Kasumi-1 (cell line): ENCODE data around the gene PKM.

Experiments used
- DNase-seq, 2 experiments: peaks; one replicate each; lab custom pipeline; 2025; lab: John Stamatoyannopoulos, UW

The PKM gene

GRCh38 chr15:72235298-72235697 lies 4.3 kb upstream of the PKM start:
- DNase-seq = no peak

GRCh38 chr15:72233769-72234168 lies 2.8 kb upstream of the PKM start:
- no peak for DNase-seq

- peak in 1 of 2 experiments; percentile 70 for DNase-seq
Measured at GRCh38 chr15:72231833-72232478, 966 bp upstream of the PKM start.

GRCh38 chr15:72230197-72231065 lies 559 bp downstream of the PKM start:
- peak; percentile 73 to 76 for DNase-seq

- DNase-seq = no peak
Measured at GRCh38 chr15:72229947-72230196, 1.1 kb downstream of the PKM start.

- DNase-seq = peak in 1 of 2 experiments; percentile 5
Measured at GRCh38 chr15:72229076-72229946, 1.7 kb downstream of the PKM start.

- DNase-seq = peak in 1 of 2 experiments; percentile 1
Measured at GRCh38 chr15:72227720-72228119, 3.3 kb downstream of the PKM start.

- peak; percentile 10 to 17 for DNase-seq
Measured at GRCh38 chr15:72227192-72227586, 3.8 kb downstream of the PKM start.

GRCh38 chr15:72223278-72223677 lies 7.7 kb downstream of the PKM start:
- no peak for DNase-seq

- DNase-seq = no peak
Measured at GRCh38 chr15:72222393-72222792, 8.6 kb downstream of the PKM start.

- DNase-seq = peak in 1 of 2 experiments; percentile 3
Measured at GRCh38 chr15:72220687-72221086, 10.3 kb downstream of the PKM start.

GRCh38 chr15:72217216-72217615 lies 13.8 kb downstream of the PKM start:
- DNase-seq = no peak

- DNase-seq = no peak
Measured at GRCh38 chr15:72216079-72216478, 14.9 kb downstream of the PKM start.

- no peak for DNase-seq
Measured at GRCh38 chr15:72207558-72208085, 23.4 kb downstream of the PKM start.

GRCh38 chr15:72206677-72207000 lies 24.4 kb downstream of the PKM start:
- DNase-seq = no peak

- DNase-seq = no peak
Measured at GRCh38 chr15:72205896-72206676, 24.9 kb downstream of the PKM start.

GRCh38 chr15:72205273-72205672 lies 25.7 kb downstream of the PKM start:
- DNase-seq = no peak

GRCh38 chr15:72203507-72203837 lies 27.5 kb downstream of the PKM start:
- DNase-seq = no peak

GRCh38 chr15:72202801-72203506 lies 28.0 kb downstream of the PKM start:
- DNase-seq = no peak

GRCh38 chr15:72202302-72202701 lies 28.7 kb downstream of the PKM start:
- no peak for DNase-seq

GRCh38 chr15:72201391-72201921 lies 29.5 kb downstream of the PKM start:
- no peak for DNase-seq
